ENCODE measurements around the gene OR51E1.

The OR51E1 gene

DNA sequence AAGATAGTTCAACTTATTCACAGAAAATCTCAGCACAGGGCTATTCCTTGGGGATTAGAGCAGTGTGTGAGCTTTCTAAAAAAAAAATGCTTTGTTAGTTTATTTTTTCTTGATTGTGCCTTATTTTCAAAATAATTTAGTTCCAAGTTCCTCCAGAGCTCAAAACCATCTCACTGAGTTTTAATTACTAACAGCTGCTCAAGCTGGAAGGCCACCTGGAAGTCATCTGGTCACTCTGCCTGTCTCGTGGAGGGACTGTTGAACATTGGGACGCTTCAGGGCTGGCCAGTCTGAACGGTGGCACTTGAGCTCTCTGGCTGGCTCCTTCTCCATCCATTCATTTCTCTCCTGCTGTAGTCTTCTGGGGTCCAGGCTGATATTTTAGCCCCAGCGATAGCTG lies 4.0 kb downstream of the OR51E1 start:
- no peak overlapping the region for H3K4me3 ChIP-seq (ENCODE audit: low read depth, low read length)

DNA sequence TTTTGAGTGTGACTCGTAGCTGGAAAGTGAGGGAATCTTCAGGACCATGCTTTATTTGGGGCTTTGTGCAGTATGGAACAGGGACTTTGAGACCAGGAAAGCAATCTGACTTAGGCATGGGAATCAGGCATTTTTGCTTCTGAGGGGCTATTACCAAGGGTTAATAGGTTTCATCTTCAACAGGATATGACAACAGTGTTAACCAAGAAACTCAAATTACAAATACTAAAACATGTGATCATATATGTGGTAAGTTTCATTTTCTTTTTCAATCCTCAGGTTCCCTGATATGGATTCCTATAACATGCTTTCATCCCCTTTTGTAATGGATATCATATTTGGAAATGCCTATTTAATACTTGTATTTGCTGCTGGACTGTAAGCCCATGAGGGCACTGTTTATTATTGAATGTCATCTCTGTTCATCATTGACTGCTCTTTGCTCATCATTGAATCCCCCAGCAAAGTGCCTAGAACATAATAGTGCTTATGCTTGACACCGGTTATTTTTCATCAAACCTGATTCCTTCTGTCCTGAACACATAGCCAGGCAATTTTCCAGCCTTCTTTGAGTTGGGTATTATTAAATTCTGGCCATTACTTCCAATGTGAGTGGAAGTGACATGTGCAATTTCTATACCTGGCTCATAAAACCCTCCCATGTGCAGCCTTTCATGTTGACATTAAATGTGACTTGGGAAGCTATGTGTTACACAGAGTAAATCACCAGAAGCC lies 11.0 kb downstream of the OR51E1 start:
- no peak overlapping the region for H3K4me3 ChIP-seq (ENCODE audit: low read depth, low read length)

DNA sequence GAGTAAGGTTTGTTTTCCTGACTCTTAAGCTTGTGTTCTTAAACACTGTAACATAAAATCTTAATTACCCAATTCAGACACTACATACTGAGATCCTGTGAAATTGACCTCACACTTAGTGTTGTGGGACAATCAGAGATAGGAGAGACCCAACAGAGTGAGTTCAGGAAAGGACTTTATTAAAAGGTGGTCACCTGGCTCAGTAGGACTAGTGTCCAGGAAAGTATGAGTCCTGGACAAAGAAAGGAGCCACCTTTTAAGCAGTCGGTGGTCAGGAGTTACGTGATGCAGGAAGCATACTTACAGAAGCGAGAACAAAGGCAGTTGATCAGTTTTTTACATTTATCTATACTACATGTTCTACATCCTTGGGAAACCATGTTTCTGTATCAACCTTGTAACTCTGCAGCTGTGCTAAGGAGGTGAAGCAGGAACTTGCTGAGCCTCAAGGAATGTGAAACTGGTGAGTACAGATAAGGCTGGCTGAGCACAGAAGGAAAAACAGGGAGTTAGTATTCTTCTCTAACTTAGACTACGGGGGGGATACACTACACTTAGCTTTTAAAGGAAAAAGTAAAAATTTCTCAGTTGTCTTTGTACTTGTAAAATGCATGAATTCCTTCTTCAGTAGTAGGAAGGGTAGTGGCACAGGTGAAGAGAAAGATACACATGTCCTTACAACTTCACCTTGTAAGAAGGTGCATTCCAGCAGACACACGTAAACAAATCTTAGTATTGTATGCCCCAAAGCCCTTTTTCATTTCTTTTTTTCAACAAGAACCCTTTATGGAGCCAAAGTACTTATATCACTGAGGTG lies 15.1 kb downstream of the OR51E1 start:
- no peak overlapping the region for H3K4me3 ChIP-seq (ENCODE audit: low read depth, low read length)

DNA sequence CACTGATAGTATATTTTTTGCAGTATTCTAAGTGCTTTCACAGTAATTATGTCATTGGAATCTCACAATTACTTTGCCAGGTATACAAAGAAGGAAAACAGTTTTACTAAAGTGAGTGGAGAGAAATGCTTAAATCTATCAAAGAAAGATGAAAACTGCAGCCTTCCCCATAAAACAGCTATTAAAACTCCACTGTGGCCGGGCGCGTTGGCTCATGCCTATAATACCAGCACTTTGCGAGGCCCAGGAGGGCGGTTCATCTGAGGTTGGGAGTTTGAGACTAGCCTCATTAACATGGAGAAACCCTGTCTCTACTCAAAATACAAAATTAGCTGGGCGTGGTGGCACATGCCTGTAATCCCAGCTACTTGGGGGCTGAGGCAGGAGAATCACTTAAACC lies 19.1 kb downstream of the OR51E1 start:
- H3K4me3 ChIP-seq (ENCODE audit: low read depth, low read length): no peak overlapping the region

DNA sequence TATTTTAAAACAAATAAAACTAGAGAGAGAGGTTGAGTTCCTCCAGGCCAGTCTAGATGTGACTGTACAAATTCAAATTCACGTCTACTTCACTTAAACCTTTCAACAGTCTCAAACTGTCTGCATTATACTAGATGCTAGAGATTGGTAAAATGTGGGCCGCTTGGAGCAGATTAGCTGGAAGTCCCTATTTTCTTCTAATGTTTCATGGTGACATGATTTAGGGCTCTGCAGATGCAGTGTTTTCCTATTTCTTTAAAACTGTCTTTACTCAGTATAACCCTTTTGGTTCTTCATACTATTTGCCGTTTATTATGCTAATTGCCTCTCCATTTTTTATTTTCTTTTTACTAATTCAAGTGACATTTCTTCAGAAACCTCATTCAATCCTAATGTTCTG lies 20.4 kb downstream of the OR51E1 start:
- H3K4me3 ChIP-seq (ENCODE audit: low read depth, low read length): no peak overlapping the region

DNA sequence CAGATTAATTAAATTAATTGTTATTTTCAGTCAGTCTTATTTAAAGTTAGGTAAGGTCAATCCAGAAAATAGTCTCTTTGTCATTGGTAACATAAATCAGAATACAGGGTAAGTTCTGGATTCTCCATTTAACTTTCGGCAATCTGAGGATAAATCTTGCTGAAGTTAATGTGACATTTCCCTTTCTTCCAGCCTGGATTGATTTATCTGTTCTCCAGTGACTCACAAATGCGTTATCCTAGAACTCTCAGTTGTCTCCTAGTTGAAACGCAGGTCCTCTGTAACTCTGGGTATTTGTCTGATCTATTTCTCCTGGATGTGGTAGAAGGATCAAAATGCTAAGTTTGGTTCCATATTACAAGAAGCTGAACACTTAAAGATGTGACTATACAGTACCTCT lies 21.0 kb downstream of the OR51E1 start:
- no peak overlapping the region for H3K4me3 ChIP-seq (ENCODE audit: low read depth, low read length)

DNA sequence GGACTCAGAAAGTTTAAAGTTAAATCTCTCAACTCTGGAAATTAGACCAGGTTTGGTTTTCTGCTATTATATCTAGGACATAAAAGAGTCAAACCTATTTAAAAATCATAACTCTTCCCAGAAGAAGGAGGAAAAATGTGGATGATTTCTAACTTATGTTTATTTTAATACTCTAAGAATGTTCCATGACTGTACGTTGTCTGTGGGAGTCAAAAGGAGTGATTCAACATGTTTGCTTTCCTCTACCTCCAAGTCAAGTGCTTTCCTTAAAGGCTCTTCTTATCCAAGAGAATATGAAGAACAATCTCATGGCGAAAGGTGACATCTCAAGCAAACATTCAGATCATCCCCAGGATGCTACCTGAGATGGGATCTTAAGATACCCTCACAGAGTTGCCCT lies 21.6 kb downstream of the OR51E1 start:
- no peak overlapping the region for H3K4me3 ChIP-seq (ENCODE audit: low read depth, low read length)

DNA sequence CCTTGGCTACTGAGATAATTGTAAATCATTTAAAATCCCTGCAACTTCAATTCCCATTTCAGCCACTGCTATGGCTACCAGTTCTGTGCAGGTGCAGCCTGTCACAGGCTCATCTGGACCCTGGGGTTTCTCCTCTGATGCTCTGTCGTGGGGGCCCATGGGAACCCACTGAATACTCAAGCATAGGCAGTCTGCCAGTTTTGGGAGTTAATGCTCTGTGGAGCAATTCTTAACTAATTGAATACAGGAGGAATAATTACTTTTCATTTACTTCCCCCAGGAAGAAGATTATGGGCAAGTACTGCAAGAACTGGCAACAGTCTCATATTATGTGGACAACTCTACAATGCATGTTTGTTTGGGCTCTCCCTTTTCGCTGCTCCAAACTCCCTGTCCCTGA lies 28.0 kb downstream of the OR51E1 start:
- no peak overlapping the region for H3K4me3 ChIP-seq (ENCODE audit: low read depth, low read length)

DNA sequence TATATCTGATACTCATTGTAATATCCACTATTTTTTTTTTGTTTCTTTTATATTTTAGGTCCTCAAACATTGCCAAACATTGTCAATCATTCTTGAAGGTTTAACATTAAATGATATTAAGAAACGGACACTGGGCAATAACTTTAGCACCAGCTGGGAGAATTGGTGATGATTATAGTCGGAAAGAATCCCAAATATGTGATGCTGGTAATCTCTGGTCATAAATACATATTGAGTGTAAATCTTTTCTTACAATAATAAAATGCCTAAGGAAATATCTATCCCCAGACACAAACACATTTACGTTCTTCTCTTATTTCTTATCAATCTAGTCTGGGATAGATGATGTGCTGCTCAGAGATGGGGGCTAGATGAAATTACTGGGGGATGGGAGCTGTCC lies 28.7 kb downstream of the OR51E1 start:
- no peak overlapping the region for H3K4me3 ChIP-seq (ENCODE audit: low read depth, low read length)

DNA sequence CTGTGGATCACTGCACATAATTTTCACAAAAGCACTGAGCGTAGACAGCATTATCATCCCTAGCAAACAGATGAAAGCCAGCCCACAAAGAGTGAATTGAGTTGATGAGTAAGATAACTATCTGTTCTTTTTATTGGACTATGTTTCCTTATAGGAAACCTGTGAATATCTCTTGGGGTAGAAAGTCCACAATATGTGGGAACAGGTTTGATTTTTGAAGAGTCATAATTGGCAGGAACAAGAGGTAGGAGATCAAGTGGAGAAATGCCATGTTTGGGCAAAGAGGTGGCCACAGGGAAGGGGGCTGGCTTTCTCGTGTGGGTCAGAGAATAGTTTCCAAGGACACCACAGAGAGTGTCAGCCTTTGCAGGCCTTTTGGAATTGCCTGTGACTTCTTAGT lies 30.0 kb downstream of the OR51E1 start:
- H3K4me3 ChIP-seq (ENCODE audit: low read depth, low read length): no peak overlapping the region

DNA sequence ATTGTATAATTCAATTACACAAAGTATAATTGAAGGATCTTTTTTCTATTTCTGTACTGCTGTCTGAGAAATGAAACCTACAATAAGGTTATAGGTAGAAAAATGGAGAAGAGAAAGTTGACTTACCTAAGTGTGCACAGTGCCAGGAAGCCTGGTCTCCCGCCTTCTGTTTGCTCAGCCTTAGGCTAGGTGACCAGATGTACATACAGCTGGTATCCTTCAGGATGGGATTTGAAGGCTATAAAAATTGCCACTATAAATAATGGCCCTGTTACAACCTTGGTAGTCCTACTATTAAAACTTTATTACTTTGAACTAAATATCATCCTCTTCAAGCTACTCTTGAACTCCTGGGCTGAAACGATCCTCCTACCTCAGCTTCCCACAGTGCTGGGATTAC lies 34.2 kb downstream of the OR51E1 start:
- no peak overlapping the region for H3K4me3 ChIP-seq (ENCODE audit: low read depth, low read length)

DNA sequence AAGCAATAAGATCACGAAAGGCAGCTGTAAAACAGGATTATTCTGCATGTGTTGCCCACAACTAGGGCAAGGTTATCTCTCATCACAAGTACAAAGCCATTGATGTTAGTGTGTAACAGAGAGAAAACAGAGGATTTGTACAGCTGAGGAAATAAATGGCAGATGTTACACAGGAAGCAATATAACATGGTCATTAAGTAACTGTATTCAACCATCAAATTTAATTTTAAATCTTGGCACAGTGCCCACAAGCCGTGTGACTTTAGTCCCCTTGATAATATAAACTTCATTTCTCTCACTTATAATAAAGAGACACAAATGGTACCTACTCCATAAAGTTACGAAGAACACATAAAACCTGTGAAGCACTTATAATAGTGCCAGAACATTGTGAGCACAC lies 36.6 kb downstream of the OR51E1 start:
- H3K4me3 ChIP-seq (ENCODE audit: low read depth, low read length): no peak overlapping the region

DNA sequence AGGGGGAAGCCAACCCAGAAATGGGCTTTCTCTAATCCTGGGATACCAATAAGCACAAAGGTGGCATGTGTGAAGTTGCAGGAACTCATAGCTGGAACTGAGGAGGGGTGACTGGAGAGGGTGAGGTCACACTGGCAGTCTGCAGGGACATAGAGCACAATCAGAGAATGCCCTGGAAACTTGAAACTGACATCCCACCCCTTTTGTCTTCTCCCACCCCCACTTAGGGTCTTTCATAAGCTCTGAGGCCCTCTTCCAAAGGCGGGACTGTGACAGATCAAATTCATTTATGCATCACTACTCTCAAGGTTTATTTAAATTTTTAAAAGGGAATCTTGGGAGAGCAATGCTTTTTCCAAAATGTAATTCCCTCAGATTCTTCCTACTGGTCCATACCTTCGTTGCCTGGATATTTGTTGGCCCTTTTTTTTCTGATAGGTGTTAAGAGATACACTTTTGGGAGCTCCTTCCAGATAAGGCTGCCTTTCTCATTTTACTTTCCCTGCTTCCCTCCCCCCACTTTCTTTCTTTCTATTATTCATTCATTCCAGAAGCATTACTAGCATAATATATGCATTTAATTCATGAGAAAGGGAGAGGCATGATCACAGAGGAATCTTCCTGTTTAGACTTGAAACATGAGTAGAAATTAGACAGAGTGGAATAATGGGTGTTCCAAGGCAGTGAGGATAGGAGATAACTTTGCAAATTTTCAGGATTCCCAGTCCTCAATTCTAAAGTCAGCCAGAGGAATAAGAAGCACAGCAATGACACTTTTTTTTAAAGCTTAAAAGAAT lies 39.0 kb downstream of the OR51E1 start:
- no peak overlapping the region for H3K4me3 ChIP-seq (ENCODE audit: low read depth, low read length)

DNA sequence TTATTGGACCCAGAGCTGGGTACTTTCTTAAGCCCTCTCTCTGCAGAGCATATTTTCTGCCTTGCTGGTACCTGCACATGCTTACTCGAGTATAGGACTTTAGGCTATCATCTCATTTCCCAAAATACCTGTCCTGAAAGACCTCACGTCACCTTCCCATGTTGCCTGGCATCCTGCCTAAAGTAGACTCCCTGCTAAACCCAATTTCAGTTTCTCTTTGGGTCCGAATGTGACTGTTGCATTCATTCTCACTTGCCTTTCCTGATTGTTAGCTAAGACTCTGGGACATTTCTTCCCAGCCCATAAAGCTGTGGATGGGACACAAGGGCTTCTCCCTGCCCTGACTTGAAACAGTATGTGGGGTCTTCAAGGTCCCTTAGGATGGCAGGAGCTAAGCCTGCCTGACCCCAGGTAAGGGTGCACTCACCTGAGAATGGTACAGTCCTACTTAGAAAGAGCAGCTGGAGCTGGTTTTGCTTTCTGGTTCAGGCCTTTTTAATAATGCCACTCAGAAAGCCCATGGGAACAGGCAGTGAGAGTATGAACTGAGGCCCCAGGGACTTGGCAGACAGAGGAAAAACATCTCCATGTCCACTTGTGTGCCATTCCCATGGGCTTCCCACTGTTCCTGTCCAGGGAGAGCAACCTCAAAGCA lies 41.0 kb downstream of the OR51E1 start:
- no peak overlapping the region for H3K4me3 ChIP-seq (ENCODE audit: low read depth, low read length)

DNA sequence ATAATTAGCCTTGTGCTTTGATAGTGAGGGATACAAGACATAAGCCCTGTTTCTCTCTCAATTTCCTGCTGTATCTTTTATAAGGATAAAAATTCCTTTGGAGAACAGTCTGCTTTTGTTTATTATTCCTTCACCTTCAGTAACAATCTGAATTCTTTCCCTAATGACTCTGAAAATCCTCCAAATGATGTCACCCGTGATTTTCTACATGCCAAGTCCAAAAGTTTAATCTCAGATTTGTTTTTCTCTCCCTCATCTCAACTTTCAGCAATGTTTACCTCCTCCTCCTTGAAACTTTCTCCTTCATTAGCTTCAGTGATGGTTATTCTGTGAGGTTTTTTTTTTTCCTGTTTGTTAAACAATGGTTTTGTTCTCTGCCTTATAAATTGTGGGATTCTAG lies 51.7 kb downstream of the OR51E1 start:
- no peak overlapping the region for H3K4me3 ChIP-seq (ENCODE audit: low read depth, low read length)

DNA sequence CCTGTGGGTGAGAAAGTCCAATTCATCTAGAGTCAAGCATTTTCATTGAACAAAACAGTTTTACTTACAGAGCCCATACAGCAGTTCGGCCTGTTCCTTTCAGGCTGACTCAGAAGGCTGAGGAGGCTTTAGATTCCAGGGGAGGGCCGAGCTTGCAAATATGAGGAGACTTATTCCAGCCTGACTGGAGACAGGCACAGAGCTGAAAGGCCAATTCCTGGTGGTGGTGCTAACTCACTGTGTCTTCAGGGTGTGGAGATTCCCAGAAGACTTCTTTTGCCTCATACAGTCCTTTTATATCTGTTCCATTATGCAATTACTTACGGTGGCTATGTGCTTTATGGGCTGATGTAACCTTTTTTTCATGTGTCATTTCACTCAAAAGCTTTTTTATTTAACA lies 53.8 kb downstream of the OR51E1 start, which contains the start of gene OR51E2:
Gene OR51E2, minus strand, starts transcription at position 269 of the 400 bp plus-strand sequence. CDS start 15,142 bp downstream, outside the sequence.
- H3K4me3 ChIP-seq (ENCODE audit: low read depth, low read length): no peak within 1 kb of the TSS

DNA sequence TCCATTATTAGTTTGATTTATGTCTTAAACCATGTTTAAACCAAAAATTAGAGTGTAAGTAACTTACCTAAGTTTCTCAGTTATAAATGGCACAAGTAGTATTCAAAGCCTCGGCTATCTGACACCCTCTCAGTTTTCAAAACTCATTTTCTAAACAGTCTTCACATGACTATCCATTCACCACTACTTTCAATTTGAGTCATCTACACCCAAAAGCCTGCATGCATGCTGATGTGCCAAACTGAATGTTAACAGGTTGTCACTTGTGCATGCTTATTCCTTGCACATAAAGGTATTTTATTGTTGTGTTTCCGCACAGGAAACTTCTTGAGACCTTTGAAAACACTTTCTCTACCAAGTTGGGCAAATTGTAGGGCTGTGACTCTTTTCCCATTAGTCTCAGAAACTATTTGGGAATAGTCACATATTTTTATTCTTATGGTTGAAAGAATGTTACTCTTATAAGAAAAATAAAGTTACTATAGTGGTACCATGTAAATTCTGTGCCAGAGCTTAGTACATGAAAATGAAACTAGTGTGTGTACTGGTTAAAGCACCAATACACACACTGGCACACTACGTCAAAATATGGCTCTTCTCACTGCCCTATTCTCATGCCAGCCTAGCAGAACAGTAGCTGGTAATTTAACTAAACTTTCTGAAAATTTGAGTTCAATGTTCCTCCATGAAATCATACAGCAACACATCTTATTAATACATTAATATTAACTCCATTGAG lies 56.1 kb downstream of the OR51E1 start:
- H3K4me3 ChIP-seq (ENCODE audit: low read depth, low read length): no peak overlapping the region

DNA sequence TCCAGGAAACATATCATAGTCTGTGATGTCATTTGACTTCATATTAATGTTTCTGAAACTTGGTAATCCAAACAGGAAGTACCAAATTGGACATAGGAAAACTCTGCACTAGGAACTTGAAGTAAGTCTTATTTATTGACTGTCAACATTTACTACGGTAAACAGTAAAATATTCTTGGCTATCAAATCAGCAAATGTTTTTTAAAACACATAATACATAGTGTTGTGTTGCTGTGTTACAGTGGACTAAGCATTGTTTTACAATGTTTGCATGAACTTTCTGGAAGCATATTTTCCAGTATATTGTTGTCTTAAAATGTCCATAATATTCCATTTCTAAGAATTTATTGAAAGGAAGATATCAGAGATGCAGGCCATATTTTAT lies 56.6 kb downstream of the OR51E1 start:
- no peak overlapping the region for H3K4me3 ChIP-seq (ENCODE audit: low read depth, low read length)

DNA sequence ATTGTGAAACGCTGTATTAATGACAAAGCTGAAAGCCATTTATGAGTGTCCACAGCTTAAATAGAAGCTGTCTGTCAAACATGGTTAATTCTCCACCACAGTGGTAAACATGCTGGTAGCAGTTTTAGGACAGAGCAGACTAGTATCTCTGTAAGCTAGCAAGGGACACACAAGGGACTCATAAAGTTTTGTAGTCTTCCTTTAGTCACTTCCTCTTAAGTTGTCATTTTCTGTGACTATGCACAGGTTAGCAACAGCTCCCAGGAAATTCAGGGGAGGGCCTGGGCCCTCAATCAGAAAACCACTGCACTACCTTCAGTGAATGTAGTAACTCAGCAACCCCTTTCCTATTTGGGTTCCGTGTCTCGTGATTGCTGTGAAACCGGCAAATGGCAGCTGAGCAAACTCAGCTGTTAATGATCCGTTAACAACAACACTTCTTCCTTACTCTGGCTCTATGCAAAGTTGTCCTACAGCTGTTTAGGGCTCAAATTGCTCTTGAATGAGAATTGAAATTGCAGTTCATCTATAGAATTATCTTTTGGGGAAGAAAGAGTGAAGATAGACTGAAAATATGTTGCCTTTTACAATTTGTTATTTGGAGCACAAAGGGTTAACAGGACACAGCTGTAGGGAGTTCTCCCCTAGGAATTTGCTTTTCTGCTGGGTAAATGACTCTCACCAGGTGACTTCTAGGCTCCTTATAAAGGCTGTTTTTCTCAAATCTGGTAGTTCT lies 60.4 kb downstream of the OR51E1 start, which contains the start of gene MMP26:
Gene MMP26, plus strand, starts transcription at position 731 of the 736 bp plus-strand sequence.
- no peak within 1 kb of the TSS for H3K4me3 ChIP-seq (ENCODE audit: low read depth, low read length)
